Subcutaneous adipose tissue (tissue), 4 donors: Measurements from ENCODE around the gene FOXN3. TPM values are rescaled to one million over a fixed set of nuclear protein-coding genes. Genes with fewer than 3 reads are reported as not detected.

Source experiments
- CTCF ChIP-seq: fragments of 450-650 bp; IDR thresholded peaks from one replicate; pipeline ENCODE4 v1.5.1; 2016; ENCODE audit warnings: low read depth, mild to moderate bottlenecking, control low read depth, antibody characterized with exemption, moderate library complexity
- total RNA-seq, 4 donors: library from RNA; depleted of rRNA; stranded (reverse); fragments of >200 nt; gene quantifications; one replicate each; pipeline ENCODE4 v1.1.0, GENCODE V29; 2016

The FOXN3 gene
- total RNA-seq, 4 donors from 2014 or later: 153 to 173 (median 171) TPM

- no peak for TF ChIP-seq CTCF
These were observed 76.5 kb downstream of the FOXN3 start for GRCh38 chr14:89340200-89341181.

GRCh38 chr14:89339579-89339978 lies 77.5 kb downstream of the FOXN3 start:
- TF ChIP-seq CTCF: no peak

GRCh38 chr14:89339158-89339557 lies 77.9 kb downstream of the FOXN3 start:
- no peak for TF ChIP-seq CTCF

- TF ChIP-seq CTCF: no peak
These were observed 80.7 kb downstream of the FOXN3 start for GRCh38 chr14:89336338-89336737.

- no peak for TF ChIP-seq CTCF
These were observed 85.0 kb downstream of the FOXN3 start for GRCh38 chr14:89332031-89332430.

GRCh38 chr14:89331398-89331797 lies 85.6 kb downstream of the FOXN3 start:
- TF ChIP-seq CTCF: no peak

GRCh38 chr14:89330236-89331002 lies 86.6 kb downstream of the FOXN3 start:
- no peak for TF ChIP-seq CTCF
